K562 (cell line): Measurements from ENCODE around the gene PTAFR. TPM values are rescaled to one million over a fixed set of nuclear protein-coding genes. Genes with fewer than 3 reads are reported as not detected.
A peak's percentile ranks its signal among the peaks of the same experiment; 100 is the strongest.

ENCODE experiments used
- ATAC-seq: fragments of 200-7000 bp; cut with Tn5 transposase; 3 replicates; pipeline ENCODE4 v1.9.1; 2020; ENCODE audit warnings: moderate library complexity
- BruUV-seq: library from RNA; stranded (reverse); fragments of 400-500 nt; replicated peaks from 2 replicates; lab custom pipeline; 2021; lab: Mats Ljungman, UMichigan
- CTCF ChIA-PET: fragments of 300-600 bp; formaldehyde crosslinking; extraction: SDS; loops from one replicate; lab custom pipeline; 2021; ENCODE audit warnings: low intra/inter-chr PET ratio; lab: Yijun Ruan, JAX
- POLR2A ChIA-PET: fragments of 300-600, 350-650 bp; sonication (Branson Sonifier 250); formaldehyde crosslinking; extraction: SDS; loops from one replicate; lab custom pipeline; 2021; ENCODE audit warnings: antibody characterized with exemption, inconsistent platforms; lab: Yijun Ruan, JAX
- DNase-seq, 4 experiments: peaks; one replicate each; pipeline versions ENCODE4 v3.0.0 to v3.0.0-alpha.2; 2011 to 2018; ENCODE audit warnings: low spot score in 3 of 4, mixed read lengths in 3 of 4; ENCODE audit errors: extremely low read depth in 1 of 4
- FAIRE-seq: peaks from 2 replicates; lab custom pipeline; 2011; peaks lifted over from hg19 to GRCh38; lab: Jason Lieb, UNC
- H2AFZ ChIP-seq: 2 replicates; pipeline ENCODE4 v1.6.0; 2011; ENCODE audit warnings: low read depth, low read length, control low read depth, inconsistent platforms
- H3K27ac ChIP-seq: fragments of 200-600 bp; 3 replicates; pipeline ENCODE4 v1.8.0; 2011; ENCODE audit warnings: low read depth, mild to moderate bottlenecking, control low read depth, inconsistent platforms, low read length, moderate library complexity, mixed read lengths; ENCODE audit errors: extremely low read depth
- H3K27me3 ChIP-seq, 2 experiments: fragments of 300-600 bp in 1 of 2; 2 replicates in 1 of 2; 3 replicates in 1 of 2; pipeline versions ENCODE4 v1.6.0 to v1.8.0; 2011; ENCODE audit warnings: inconsistent platforms in 2 of 2, low read length in 2 of 2, mild to moderate bottlenecking in 1 of 2, mixed read lengths in 1 of 2, moderate library complexity in 1 of 2; ENCODE audit not compliant: control insufficient read depth in 2 of 2, insufficient read depth in 2 of 2
- H3K36me3 ChIP-seq: fragments of 300-600 bp; 3 replicates; pipeline ENCODE4 v1.8.0; 2011; ENCODE audit warnings: mild to moderate bottlenecking, low read length, inconsistent platforms; ENCODE audit not compliant: control insufficient read depth, insufficient read depth
- H3K4me1 ChIP-seq, 2 experiments: fragments of 200-600 bp in 1 of 2; replicated peaks in 1 of 2; 2 replicates in 1 of 2; 3 replicates in 1 of 2; pipeline versions ENCODE4 v1.5.1 to v1.8.0; 2011; ENCODE audit warnings: inconsistent platforms in 2 of 2, low read length in 2 of 2, mild to moderate bottlenecking in 1 of 2, mixed read lengths in 1 of 2, moderate library complexity in 1 of 2; ENCODE audit not compliant: control insufficient read depth in 2 of 2, insufficient read depth in 2 of 2
- H3K4me2 ChIP-seq: 2 replicates; pipeline ENCODE4 v1.6.1; 2011; ENCODE audit warnings: low read length, control low read depth, inconsistent platforms, mixed read lengths; ENCODE audit not compliant: insufficient read depth
- H3K4me3 ChIP-seq: fragments of 200-600 bp; sonication (generic), shearing (Covaris generic); 2 replicates; pipeline ENCODE4 v1.5.1; 2016; ENCODE audit warnings: control low read depth, inconsistent platforms
- H3K79me2 ChIP-seq: fragments of 200-600 bp; 3 replicates; pipeline ENCODE4 v1.8.0; 2011; ENCODE audit warnings: low read length, inconsistent platforms; ENCODE audit not compliant: control insufficient read depth, insufficient read depth
- H3K9ac ChIP-seq, 2 experiments: 2 replicates each; pipeline versions ENCODE4 v1.6.0 to v1.6.1; 2011; ENCODE audit warnings: low read depth in 2 of 2, low read length in 2 of 2, control low read depth in 1 of 2, inconsistent platforms in 1 of 2, mild to moderate bottlenecking in 1 of 2, mixed read lengths in 1 of 2; ENCODE audit not compliant: insufficient read depth in 1 of 2
- H3K9me1 ChIP-seq: one replicate; pipeline ENCODE4 v1.6.0; 2011; ENCODE audit warnings: inconsistent platforms, mild to moderate bottlenecking, low read length, moderate library complexity; ENCODE audit not compliant: control insufficient read depth, insufficient read depth
- H3K9me3 ChIP-seq: replicated peaks from 2 replicates; pipeline ENCODE4 v1.5.1; 2011; ENCODE audit warnings: low read depth, low read length, inconsistent platforms; ENCODE audit not compliant: control insufficient read depth, insufficient read depth
- H4K20me1 ChIP-seq: replicated peaks from 2 replicates; pipeline ENCODE4 v1.6.1; 2011; ENCODE audit warnings: low read length, inconsistent platforms, mixed read lengths; ENCODE audit not compliant: control insufficient read depth, insufficient read depth
- ARID3B ChIP-seq: fragments of 250-450 bp; sonication (Bioruptor Pico); IDR thresholded peaks from 2 replicates; pipeline ENCODE4 v1.4.0; 2020; ENCODE audit warnings: borderline replicate concordance
- ARNT ChIP-seq, 2 experiments: fragments of 450-650 bp; IDR thresholded peaks; 2 replicates each; pipeline ENCODE4 v1.6.1; 2016; ENCODE audit warnings: mild to moderate bottlenecking in 1 of 2
- CREM ChIP-seq: IDR thresholded peaks from 2 replicates; pipeline ENCODE4 v1.6.1; 2014; ENCODE audit warnings: antibody characterized with exemption, low read depth
- ETS1 ChIP-seq: conservative IDR thresholded peaks from 2 replicates; pipeline ENCODE4 v1.6.1; 2011; ENCODE audit warnings: low read depth, mild to moderate bottlenecking, low read length; ENCODE audit not compliant: control insufficient read depth
- KLF1 ChIP-seq: fragments of 450-650 bp; IDR thresholded peaks from 2 replicates; pipeline ENCODE4 v1.6.1; 2016; ENCODE audit warnings: missing genetic modification characterization, missing compliant biosample characterization
- NR1H2 ChIP-seq: sonication (generic); formaldehyde crosslinking; IDR thresholded peaks from 2 replicates; pipeline ENCODE4 v1.4.0; 2020; ENCODE audit warnings: mild to moderate bottlenecking, missing genetic modification reagents
- PKNOX1 ChIP-seq: fragments of 450-650 bp; IDR thresholded peaks from 2 replicates; pipeline ENCODE4 v1.6.1; 2016
- PTTG1 ChIP-seq: fragments of 450-650 bp; IDR thresholded peaks from 2 replicates; pipeline ENCODE4 v1.6.1; 2016; ENCODE audit warnings: low read depth, mild to moderate bottlenecking, missing genetic modification characterization, missing compliant biosample characterization
- SMARCC2 ChIP-seq: fragments of 450-650 bp; IDR thresholded peaks from 2 replicates; pipeline ENCODE4 v1.6.1; 2017; ENCODE audit warnings: antibody characterized with exemption, moderate library complexity, mild to moderate bottlenecking, low read depth
- TEAD2 ChIP-seq: fragments of 450-650 bp; IDR thresholded peaks from 2 replicates; pipeline ENCODE4 v1.6.1; 2016; ENCODE audit warnings: missing genetic modification characterization, control low read depth, missing compliant biosample characterization
- U2AF1 ChIP-seq: fragments of 200-400 bp; formaldehyde crosslinking; optimal IDR thresholded peaks from 2 replicates; pipeline ENCODE3; 2017; ENCODE audit warnings: mild to moderate bottlenecking, low read depth, low read length, moderate library complexity
- ZNF263 ChIP-seq: sonication (generic); formaldehyde crosslinking; IDR thresholded peaks from 2 replicates; pipeline ENCODE4 v1.8.0; 2022; ENCODE audit warnings: mild to moderate bottlenecking, missing genetic modification reagents, borderline replicate concordance
- WGBS: fragments of 100-300 bp; shearing (Covaris generic); methylation state at CpG from one replicate; pipeline ENCODE4 v1.1.6; 2016; ENCODE audit warnings: low coverage, mixed read lengths; ENCODE audit not compliant: insufficient coverage; ENCODE audit errors: missing lambda C conversion rate; 5-methylcytosine and 5-hydroxymethylcytosine counted together
- in situ Hi-C: fragments of 300-500 bp; cut with MboI; formaldehyde crosslinking; loops from 4 replicates; pipeline ENCODE4 v1.15.0; 2018; ENCODE audit warnings: inconsistent platforms, mixed read lengths
- intact Hi-C: fragments of 100-400 bp; cut with micrococcal nuclease; formaldehyde crosslinking; loops from 2 replicates; pipeline ENCODE4 v1.14.2; 2022
- polyA plus RNA-seq, 8 experiments: library from polyadenylated mRNA; depleted of rRNA in 4 of 8; stranded (reverse) in 5 of 8; unstranded in 3 of 8; fragments of >200 nt; fragmentation: Nextera tagmentation in 2 of 8; fragmentation: Illumina TruSeq in 1 of 8; extraction: Ambion mirVana in 2 of 8; extraction: Trizol in 1 of 8; gene quantifications; 2 replicates each; pipeline versions ENCODE4 v1.2.1 to v1.2.3, GENCODE V29; 2011 to 2014; ENCODE audit warnings: inconsistent platforms in 1 of 8, missing spikeins in 1 of 8
- total RNA-seq, 7 experiments: library from RNA; depleted of rRNA in 6 of 7; stranded (reverse); fragments of >200 nt in 6 of 7; fragmentation: Illumina TruSeq in 2 of 7; extraction: Trizol in 2 of 7; gene quantifications; 2 replicates each; pipeline versions ENCODE4 v1.2.1 to v1.2.3, GENCODE V29; 2011 to 2021; ENCODE audit warnings: low replicate concordance in 1 of 7

Gene PTAFR
- total and polyA plus RNA-seq, 9 of the 15 experiments (the other 6 are each of a cell fraction or from before 2014, with no cell fraction given) = 0.15 to 0.55 (median 0.40) TPM; not detected in 1

- Histone ChIP-seq H3K9ac (no peak overlapping the region), H3K4me3 (no peak overlapping the region), H3K9me3 (no peaks in the 10 kb centered on the region), H3K9me1 (no peaks in the 10 kb centered on the region), H3K79me2 (peaks cover 19% of the 10 kb centered on the region), H4K20me1 (no peaks in the 10 kb centered on the region), H2AFZ (no peak overlapping the region), H3K27ac (0 out of 3 replicates have a peak overlapping the region, but pooled peaks have one; percentile 5), H3K27me3 (no peaks in the 10 kb centered on the region), H3K36me3 (peaks cover 93% of the 10 kb centered on the region), H3K4me1 (peaks cover 0 to 2% of the 10 kb centered on the region in 2 experiments; a peak in 1 of 5 replicates), H3K4me2 (no peak overlapping the region)
- intact Hi-C loops = loop anchor here (1.0 kb wide), 2 partner anchors 118 to 351 kb away; no protein-coding TSS in a partner anchor
- 53% methylated on average over 4 of the region's 4 CpGs for WGBS
- FAIRE-seq = peak; percentile 88
- in situ Hi-C loops = no loop called here
- ChIA-PET CTCF (interaction anchor here (1.2 to 4.0 kb wide), 3 partner anchors 118 to 173 kb away, joined by 3 to 81 read pairs (median 3); partner anchors contain the start of gene EYA3), POLR2A (interaction anchor here (0.6 to 2.8 kb wide), 11 partner anchors 9 to 594 kb away, joined by 3 to 13 read pairs (median 4); partner anchors contain the start of gene EYA3)
- TSS peak; percentile 19 for BruUV-seq
- peak; percentile 49 to 75 (median 62) for DNase-seq
- peak; percentile 98 for ATAC-seq
- TF ChIP-seq KLF1 (tag) (no peak), PKNOX1 (peak; percentile 53; the same call in 1 of the 2 replicates), CREM (0 out of 2 replicates have a peak, but pooled peaks have one; percentile 17), PTTG1 (no peak), NR1H2 (CRISPR knock-in tag) (no peak), TEAD2 (tag) (0 out of 2 replicates have a peak, but pooled peaks have one; percentile 17), ARID3B (CRISPR knock-in tag) (no peak), SMARCC2 (no peak), ETS1 (no peak), ZNF263 (CRISPR knock-in tag) (peak; percentile 18; the same call in 1 of the 2 replicates), ARNT (IDR thresholded peaks at IDR 0.05) (peak in 1 of 2 experiments; percentile 54; a peak in 1 of 4 replicates), U2AF1 (no peak)
Measured at GRCh38 chr1:28208818-28209441, 32.4 kb upstream of the PTAFR start.
